ENCODE data around the gene SMU1.
A peak's percentile ranks its signal among the peaks of the same experiment; 100 is the strongest.
"Not testable (repeated sequence)": the region's sequence is repeated elsewhere in the genome, so short reads cannot be mapped to it uniquely, and the experiment has no call there.

SMU1 gene

GRCh38 chr9:33007755-33008154 is 68.7 kb downstream of the SMU1 start:
- H3K4me3 ChIP-seq (ENCODE audit: low read length) = no peak overlapping the region
- DNase-seq (ENCODE audit: low read depth) = no peak
- TF ChIP-seq CTCF (IDR thresholded peaks at IDR 0.05; ENCODE audit: insufficient read depth, low read depth, low read length, missing control alignments) = no peak

GRCh38 chr9:33005335-33005734 is 71.1 kb downstream of the SMU1 start:
- DNase-seq (ENCODE audit: low read depth); H3K4me3 ChIP-seq (ENCODE audit: low read length): not testable (repeated sequence)

- H3K4me3 ChIP-seq (ENCODE audit: low read length) = peak overlapping the region; percentile 93
- peak; percentile 65 for DNase-seq (ENCODE audit: low read depth)
Observed at GRCh38 chr9:33000682-33001055, 75.8 kb downstream of the SMU1 start.

GRCh38 chr9:32992595-32993238 is 83.8 kb downstream of the SMU1 start:
- DNase-seq (ENCODE audit: low read depth) = peak; percentile 47
- TF ChIP-seq CTCF (IDR thresholded peaks at IDR 0.05; ENCODE audit: insufficient read depth, low read depth, low read length, missing control alignments) = no peak
- H3K4me3 ChIP-seq (ENCODE audit: low read length) = no peak overlapping the region

GRCh38 chr9:32991897-32992594 is 84.4 kb downstream of the SMU1 start:
- H3K4me3 ChIP-seq (ENCODE audit: low read length) = no peak overlapping the region
- DNase-seq (ENCODE audit: low read depth) = no peak
- TF ChIP-seq CTCF (IDR thresholded peaks at IDR 0.05; ENCODE audit: insufficient read depth, low read depth, low read length, missing control alignments) = no peak
